ENCODE data around the gene STX3. TPM values are rescaled to one million over a fixed set of nuclear protein-coding genes. Genes with fewer than 3 reads are reported as not detected.
A peak's percentile ranks its signal among the peaks of the same experiment; 100 is the strongest.

STX3 gene
- total and polyA plus RNA-seq, 2 experiments from 2014 or later = 19.0 to 65.5 TPM

DNA sequence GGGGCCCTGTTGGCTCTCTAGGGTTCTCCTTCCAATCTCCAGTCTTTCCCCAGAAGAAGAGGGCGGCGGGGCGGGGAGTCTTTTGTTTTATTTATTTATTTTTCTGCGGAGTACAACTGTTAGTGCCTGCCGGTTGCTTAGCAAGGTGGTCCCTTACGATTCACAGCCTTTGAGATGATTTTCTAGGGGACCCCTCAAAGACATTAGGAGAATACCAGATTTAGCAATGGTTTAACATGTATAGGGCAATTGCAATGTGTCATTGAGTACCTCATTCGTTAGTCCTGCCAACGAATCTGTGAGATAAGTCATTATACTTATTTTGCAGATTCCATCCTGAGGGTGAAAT lies 55.7 kb downstream of the STX3 start:
- peaks cover 34% of the 10 kb centered on the region for H3K4me1 Mint-ChIP-seq
- TF ChIP-seq STAT1 (IDR thresholded peaks at IDR 0.05; ENCODE audit: unreplicated experiment) (no peak), ZNF331 (CRISPR knock-in tag; IDR thresholded peaks at IDR 0.05; ENCODE audit: low read depth) (no peak), EZH2 (IDR thresholded peaks at IDR 0.05; ENCODE audit: low read depth, unreplicated experiment) (no peak), REST (IDR thresholded peaks at IDR 0.05; ENCODE audit: unreplicated experiment) (no peak), EZH2phosphoT487 (IDR thresholded peaks at IDR 0.05; ENCODE audit: unreplicated experiment) (no peak), CTCF (conservative IDR thresholded peaks at IDR 0.05; ENCODE audit: low read depth in 2 of 2) (no peak), NANOG (IDR thresholded peaks at IDR 0.05; ENCODE audit: borderline replicate concordance) (no peak), ZNF114 (CRISPR knock-in tag; IDR thresholded peaks at IDR 0.05) (no peak), CREB1 (CRISPR knock-in tag; IDR thresholded peaks at IDR 0.05; ENCODE audit: low read depth) (no peak), JUNB (IDR thresholded peaks at IDR 0.05; ENCODE audit: unreplicated experiment) (no peak), POLR2AphosphoS5 (IDR thresholded peaks at IDR 0.05; ENCODE audit: low read depth) (no peak)
- TF ChIP-seq, protein P1, sequence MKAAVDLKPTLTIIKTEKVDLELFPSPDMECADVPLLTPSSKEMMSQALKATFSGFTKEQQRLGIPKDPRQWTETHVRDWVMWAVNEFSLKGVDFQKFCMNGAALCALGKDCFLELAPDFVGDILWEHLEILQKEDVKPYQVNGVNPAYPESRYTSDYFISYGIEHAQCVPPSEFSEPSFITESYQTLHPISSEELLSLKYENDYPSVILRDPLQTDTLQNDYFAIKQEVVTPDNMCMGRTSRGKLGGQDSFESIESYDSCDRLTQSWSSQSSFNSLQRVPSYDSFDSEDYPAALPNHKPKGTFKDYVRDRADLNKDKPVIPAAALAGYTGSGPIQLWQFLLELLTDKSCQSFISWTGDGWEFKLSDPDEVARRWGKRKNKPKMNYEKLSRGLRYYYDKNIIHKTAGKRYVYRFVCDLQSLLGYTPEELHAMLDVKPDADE (IDR thresholded peaks at IDR 0.05) = no peak
- TF ChIP-seq, protein P2, sequence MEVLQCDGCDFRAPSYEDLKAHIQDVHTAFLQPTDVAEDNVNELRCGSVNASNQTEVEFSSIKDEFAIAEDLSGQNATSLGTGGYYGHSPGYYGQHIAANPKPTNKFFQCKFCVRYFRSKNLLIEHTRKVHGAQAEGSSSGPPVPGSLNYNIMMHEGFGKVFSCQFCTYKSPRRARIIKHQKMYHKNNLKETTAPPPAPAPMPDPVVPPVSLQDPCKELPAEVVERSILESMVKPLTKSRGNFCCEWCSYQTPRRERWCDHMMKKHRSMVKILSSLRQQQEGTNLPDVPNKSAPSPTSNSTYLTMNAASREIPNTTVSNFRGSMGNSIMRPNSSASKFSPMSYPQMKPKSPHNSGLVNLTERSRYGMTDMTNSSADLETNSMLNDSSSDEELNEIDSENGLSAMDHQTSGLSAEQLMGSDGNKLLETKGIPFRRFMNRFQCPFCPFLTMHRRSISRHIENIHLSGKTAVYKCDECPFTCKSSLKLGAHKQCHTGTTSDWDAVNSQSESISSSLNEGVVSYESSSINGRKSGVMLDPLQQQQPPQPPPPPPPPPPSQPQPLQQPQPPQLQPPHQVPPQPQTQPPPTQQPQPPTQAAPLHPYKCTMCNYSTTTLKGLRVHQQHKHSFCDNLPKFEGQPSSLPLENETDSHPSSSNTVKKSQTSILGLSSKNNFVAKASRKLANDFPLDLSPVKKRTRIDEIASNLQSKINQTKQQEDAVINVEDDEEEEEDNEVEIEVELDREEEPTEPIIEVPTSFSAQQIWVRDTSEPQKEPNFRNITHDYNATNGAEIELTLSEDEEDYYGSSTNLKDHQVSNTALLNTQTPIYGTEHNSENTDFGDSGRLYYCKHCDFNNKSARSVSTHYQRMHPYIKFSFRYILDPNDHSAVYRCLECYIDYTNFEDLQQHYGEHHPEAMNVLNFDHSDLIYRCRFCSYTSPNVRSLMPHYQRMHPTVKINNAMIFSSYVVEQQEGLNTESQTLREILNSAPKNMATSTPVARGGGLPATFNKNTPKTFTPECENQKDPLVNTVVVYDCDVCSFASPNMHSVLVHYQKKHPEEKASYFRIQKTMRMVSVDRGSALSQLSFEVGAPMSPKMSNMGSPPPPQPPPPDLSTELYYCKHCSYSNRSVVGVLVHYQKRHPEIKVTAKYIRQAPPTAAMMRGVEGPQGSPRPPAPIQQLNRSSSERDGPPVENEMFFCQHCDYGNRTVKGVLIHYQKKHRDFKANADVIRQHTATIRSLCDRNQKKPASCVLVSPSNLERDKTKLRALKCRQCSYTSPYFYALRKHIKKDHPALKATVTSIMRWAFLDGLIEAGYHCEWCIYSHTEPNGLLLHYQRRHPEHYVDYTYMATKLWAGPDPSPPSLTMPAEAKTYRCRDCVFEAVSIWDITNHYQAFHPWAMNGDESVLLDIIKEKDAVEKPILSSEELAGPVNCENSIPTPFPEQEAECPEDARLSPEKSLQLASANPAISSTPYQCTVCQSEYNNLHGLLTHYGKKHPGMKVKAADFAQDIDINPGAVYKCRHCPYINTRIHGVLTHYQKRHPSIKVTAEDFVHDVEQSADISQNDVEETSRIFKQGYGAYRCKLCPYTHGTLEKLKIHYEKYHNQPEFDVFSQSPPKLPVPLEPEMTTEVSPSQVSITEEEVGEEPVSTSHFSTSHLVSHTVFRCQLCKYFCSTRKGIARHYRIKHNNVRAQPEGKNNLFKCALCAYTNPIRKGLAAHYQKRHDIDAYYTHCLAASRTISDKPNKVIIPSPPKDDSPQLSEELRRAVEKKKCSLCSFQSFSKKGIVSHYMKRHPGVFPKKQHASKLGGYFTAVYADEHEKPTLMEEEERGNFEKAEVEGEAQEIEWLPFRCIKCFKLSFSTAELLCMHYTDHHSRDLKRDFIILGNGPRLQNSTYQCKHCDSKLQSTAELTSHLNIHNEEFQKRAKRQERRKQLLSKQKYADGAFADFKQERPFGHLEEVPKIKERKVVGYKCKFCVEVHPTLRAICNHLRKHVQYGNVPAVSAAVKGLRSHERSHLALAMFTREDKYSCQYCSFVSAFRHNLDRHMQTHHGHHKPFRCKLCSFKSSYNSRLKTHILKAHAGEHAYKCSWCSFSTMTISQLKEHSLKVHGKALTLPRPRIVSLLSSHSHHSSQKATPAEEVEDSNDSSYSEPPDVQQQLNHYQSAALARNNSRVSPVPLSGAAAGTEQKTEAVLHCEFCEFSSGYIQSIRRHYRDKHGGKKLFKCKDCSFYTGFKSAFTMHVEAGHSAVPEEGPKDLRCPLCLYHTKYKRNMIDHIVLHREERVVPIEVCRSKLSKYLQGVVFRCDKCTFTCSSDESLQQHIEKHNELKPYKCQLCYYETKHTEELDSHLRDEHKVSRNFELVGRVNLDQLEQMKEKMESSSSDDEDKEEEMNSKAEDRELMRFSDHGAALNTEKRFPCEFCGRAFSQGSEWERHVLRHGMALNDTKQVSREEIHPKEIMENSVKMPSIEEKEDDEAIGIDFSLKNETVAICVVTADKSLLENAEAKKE (CRISPR knock-in tag; IDR thresholded peaks at IDR 0.05) = no peak
- peak overlapping the region; percentile 92 for H3K4me2 ChIP-seq
- H3K36me3 Mint-ChIP-seq (ENCODE audit: low read depth) = peaks cover 44% of the 10 kb centered on the region
- no peaks in the 10 kb centered on the region for H3K27me3 ChIP-seq (ENCODE audit: insufficient read depth)
- H4K20me1 ChIP-seq (replicated peaks; ENCODE audit: insufficient read depth) = no peaks in the 10 kb centered on the region
- H3K36me3 ChIP-seq (ENCODE audit: insufficient read depth) = peaks cover 28% of the 10 kb centered on the region
- peaks cover 9% of the 10 kb centered on the region for H3K27me3 Mint-ChIP-seq (ENCODE audit: insufficient read depth, low read depth, poor library complexity)
- peak overlapping the region; percentile 67 for H3K27ac ChIP-seq (ENCODE audit: low read depth)
- peak overlapping the region; percentile 28; the same call in 1 of the 2 replicates for H2AFZ ChIP-seq
- H3K9me3 Mint-ChIP-seq = no peaks in the 10 kb centered on the region
- no peaks in the 10 kb centered on the region for H3F3A ChIP-seq (replicated peaks; ENCODE audit: low read depth)
- H3K9me2 ChIP-seq (ENCODE audit: insufficient read depth) = no peaks in the 10 kb centered on the region
- peak overlapping the region; percentile 98 for H3K27ac Mint-ChIP-seq
- DNase-seq (ENCODE audit: low spot score) (no peak), ATAC-seq (no peak)
- H3K4me3 ChIP-seq = peak overlapping the region; percentile 96
- peak overlapping the region; percentile 96 for H3K4me3 Mint-ChIP-seq
- peaks cover 16% of the 10 kb centered on the region for H3K79me2 ChIP-seq (replicated peaks; ENCODE audit: insufficient read depth)
- peaks cover 35% of the 10 kb centered on the region for H3K4me1 ChIP-seq (ENCODE audit: insufficient read depth)
